Activated effector memory CD4-positive, alpha-beta T cell treated with Interleukin-2 at 50 U/mL for 16 hours (primary cell): Measurements from ENCODE around the gene SLC26A4.
"Not testable (repeated sequence)": the region's sequence is repeated elsewhere in the genome, so short reads cannot be mapped to it uniquely, and the experiment has no call there.

ENCODE experiments used
- DNase-seq: peaks from one replicate; pipeline ENCODE4 v3.0.0-alpha.2; 2020

The SLC26A4 gene

GRCh38 chr7:107660381-107661080, at the start of gene SLC26A4:
Gene SLC26A4, plus strand, starts transcription at chr7:107660828. Its CDS starts 814 bp downstream, at chr7:107661642.
- DNase-seq: no peak

DNA sequence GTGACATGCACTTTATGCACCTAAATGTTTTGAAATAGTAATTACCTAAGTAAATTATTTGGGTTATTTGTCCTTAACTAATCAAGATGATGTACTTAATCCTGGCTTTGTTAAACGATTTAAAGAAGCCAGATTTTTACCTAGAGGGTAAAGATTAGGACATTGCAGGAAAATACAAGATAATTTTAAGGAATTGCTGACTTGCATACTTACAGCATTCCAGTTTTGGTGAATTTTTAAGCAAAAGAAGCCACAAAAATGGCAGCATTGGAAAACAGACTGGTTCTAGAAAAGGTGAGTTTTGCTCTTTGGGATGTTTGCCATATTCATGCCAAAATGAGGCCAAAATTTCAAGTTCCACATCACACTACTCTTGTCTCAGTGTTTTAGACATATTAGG, 47.2 kb upstream of the SLC26A4 start:
- no peak for DNase-seq

- no peak for DNase-seq
Observed at GRCh38 chr7:107613948-107614347, 46.7 kb upstream of the SLC26A4 start.

DNA sequence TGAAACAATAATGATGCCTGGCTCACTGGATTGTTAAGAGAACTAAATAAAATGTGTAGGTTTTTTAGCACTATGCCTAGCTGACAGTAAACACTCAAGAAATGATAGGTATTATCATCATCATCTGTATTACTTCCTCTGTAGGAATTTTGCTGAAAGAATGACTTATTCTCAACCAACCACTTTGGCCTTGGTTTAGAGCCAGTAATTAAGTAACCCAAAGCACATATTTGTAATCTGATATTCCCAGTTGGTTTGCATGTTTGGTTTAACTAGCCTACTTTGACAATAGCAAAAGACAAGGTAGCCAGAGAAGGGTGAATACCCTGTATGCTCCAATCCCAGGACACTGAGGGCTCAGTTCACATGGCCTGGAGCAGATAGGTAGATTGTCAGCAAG, 46.2 kb upstream of the SLC26A4 start:
- no peak for DNase-seq

DNA sequence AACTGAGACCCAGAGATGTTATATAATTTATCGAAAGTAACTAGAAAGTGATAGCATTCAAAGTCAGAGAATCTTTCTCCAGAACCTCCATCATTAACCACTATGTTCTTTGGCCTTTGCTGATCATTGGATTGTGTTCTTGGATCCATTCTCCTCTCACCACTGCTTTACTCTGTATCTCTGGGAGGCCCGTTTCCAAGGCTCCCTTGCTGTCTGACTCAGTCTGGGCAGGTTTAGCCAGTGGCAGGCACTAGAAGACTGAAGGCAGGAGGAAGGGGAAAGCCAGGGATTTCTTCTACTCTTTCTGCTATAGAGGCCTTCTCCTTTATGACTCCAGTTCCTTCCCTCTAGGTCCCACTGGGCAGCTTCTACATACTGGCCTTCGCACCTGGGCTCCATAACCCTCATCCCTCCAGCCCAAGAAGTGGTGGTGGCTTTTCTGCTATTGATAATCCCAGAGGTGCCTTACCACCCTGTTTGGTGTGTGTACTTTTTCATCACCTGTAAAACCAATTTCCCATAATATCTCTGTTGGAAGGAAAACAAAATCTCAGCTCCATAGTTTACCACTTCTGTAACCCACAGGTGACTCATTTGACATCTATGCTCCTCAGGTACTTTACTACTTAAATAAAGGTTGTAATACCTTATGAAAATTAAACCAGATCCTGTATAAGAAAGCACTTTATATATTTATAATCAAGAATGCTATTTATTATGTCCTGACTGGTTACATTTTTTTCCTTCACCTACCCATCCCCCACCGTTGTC, 44.5 kb upstream of the SLC26A4 start:
- no peak for DNase-seq

DNA sequence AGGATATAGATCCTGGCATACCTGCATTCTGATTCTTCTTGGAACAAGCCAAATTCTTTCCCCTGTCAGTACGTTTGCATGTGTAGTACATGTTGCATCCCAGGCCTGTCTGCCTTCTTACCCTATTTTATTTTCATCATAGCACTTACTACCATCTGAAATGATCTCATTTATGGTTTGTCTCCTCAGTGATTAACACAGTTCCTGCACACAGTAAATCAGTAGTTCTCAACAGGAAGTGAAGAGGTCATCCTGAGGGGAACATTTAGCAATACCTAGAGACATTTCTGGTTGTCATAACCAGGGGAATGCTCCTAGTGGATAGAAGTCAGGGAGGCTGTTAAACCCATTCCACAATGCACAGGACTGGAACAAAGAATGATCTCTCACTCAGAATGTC, 38.2 kb upstream of the SLC26A4 start:
- DNase-seq: no peak

GRCh38 chr7:107622894-107623293, 37.7 kb upstream of the SLC26A4 start:
- DNase-seq: no peak

- DNase-seq: no peak
Observed at GRCh38 chr7:107627002-107627401, 33.6 kb upstream of the SLC26A4 start.

DNA sequence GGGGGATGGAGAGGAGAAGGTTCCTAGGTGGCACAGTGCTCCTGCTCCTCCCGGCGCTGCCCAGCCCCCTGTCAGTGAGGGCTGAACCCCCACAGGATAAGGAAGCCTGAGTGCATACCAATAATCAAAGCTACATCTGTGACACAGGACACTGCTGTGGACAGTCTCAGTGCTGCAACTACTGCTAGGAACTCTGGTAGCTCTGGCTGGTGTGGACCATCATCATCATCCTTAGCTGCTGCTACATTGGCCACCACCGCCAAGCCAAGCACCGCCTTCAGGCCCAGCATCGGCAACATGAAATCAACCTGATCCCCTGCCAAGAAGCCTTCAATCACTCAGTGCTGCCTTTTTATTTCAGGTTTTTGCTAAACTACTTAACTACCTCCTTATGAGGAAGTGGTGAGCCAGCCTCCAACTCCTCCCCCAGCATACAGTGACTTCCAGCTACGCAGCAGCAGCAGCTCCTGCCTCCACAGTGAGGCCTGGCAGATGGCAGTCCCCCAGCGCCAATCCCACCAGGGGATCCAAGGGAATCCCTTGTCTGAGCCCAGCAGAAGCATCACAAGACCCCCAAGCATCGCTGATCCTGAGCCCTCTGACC, 32.1 kb upstream of the SLC26A4 start:
- DNase-seq: no peak

GRCh38 chr7:107630342-107630741, 30.3 kb upstream of the SLC26A4 start:
- DNase-seq: no peak

GRCh38 chr7:107631588-107632491, 28.8 kb upstream of the SLC26A4 start:
- DNase-seq: no peak

GRCh38 chr7:107632492-107632865, 28.1 kb upstream of the SLC26A4 start:
- no peak for DNase-seq

- no peak for DNase-seq
Observed at GRCh38 chr7:107638594-107638993, 22.0 kb upstream of the SLC26A4 start.

GRCh38 chr7:107639070-107639469, 21.6 kb upstream of the SLC26A4 start:
- not testable (repeated sequence) for DNase-seq

- no peak for DNase-seq
Observed at GRCh38 chr7:107641676-107642075, 19.0 kb upstream of the SLC26A4 start.

DNA sequence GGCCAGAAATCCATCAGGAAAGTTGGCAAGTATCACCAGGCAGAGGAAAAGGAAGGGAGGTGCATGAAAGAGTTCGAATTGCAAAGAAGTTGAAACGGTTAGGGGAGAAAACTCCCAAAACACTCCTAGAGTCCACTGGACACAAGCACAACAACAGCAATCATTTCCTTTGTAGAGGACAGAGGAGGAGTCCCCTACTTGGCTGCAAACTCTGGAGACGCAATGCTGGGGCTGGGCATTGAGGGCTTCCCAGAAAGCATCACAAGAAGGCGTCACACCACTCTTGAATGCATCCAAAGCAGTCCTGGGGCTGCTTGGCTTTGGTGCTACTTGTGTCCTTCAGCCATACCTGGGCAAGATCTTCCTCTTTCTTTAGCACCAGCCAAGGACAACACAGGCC, 18.1 kb upstream of the SLC26A4 start:
- no peak for DNase-seq

DNA sequence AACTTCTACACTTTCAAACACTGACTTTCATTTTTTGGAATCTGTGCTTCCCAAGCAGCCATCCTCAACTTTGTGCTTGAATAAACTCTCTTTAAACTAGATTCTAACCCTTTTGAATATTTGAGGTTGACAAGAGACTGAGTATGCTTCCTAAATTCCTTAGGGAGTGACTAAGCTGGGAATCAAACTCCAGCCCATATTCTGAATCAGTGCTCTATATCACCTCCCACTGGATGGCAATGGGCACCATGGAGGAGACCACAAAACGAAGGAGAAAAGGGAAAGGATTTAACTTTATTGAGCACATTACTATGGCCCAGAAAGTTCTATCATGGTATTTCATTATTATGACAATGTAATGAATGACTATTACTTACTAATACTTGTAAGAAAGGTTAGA, 17.2 kb upstream of the SLC26A4 start:
- no peak for DNase-seq

DNA sequence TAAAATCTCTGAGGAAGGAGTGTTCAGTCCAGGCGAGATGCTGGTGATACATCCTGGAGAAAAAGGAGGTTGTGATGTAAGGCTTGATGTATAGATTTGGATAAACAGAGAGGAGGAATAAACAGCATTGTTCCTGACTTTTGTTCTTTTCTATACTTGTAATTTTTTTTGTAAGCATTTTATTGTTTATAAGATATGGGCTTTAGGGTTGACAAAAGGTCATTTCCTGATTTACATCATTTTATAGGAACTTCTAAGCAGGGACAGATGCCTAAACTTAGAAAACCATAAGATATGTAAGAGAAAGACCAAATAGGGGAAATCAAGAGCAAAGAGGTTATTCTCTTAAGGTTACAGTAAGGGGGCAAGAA, 16.7 kb upstream of the SLC26A4 start:
- DNase-seq: no peak

- DNase-seq: no peak
Observed at GRCh38 chr7:107644309-107644974, 16.2 kb upstream of the SLC26A4 start.

DNA sequence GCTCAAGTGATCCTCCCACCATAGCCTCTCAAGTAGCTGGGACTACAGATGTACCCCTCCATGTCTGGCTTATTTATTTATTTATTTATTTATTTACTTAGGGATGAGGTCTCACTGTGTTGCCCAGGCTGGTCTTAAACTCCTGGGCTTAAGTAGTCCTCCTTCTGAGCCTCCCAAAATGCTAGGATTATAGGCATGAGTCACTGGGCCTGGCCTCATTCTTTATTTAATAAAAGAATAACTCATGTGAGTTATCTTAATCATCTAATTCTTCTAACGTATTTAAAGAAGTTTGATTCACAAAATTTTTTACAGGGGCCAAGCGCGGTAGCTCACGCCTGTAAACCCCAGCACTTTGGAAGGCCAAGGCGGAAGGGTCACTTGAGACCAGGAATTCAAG, 8.0 kb upstream of the SLC26A4 start:
- DNase-seq: no peak

DNA sequence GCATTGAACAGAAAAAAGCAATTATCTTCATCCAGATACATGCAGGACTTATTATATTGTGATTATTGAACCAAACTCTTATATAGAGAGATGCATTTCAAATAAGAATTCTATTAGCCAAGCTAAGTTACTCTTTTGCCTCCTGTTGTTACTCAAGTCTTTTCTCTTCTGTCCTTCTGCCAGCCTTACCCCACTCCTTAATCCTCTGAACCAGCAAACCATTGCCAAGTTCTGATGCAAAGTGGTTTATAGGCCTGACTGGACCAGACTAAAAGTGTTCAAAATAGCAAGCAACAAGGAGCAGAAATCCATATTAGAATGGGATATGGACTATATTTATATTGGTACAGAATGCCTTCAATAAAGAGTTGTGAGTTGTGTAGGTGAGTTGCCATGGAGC, 2.2 kb upstream of the SLC26A4 start:
- DNase-seq: no peak

- no peak for DNase-seq
Observed at GRCh38 chr7:107659666-107660065, 962 bp upstream of the SLC26A4 start.
